GM20431 (cell line): Measurements from ENCODE around the gene ACAN.

ENCODE experiments used
- in situ Hi-C: fragments of 300-500 bp; cut with MseI, MboI; formaldehyde crosslinking; loops from one replicate; pipeline ENCODE4 v1.15.0; 2020; ENCODE audit warnings: low sequenced_read_pairs; ENCODE audit not compliant: unreplicated experiment

ACAN gene

GRCh38 chr15:88800026-88800425, 3.2 kb upstream of the ACAN start:
- in situ Hi-C loops: no loop called here

- in situ Hi-C loops: no loop called here
These were observed 2.5 kb upstream of the ACAN start for GRCh38 chr15:88800738-88801137.

GRCh38 chr15:88802250-88802990, 816 bp upstream of the ACAN start:
- in situ Hi-C loops: no loop called here

- in situ Hi-C loops: no loop called here
These were observed 320 bp upstream of the ACAN start for GRCh38 chr15:88802991-88803240.

GRCh38 chr15:88803920-88804247, 648 bp downstream of the ACAN start:
- in situ Hi-C loops: no loop called here

- in situ Hi-C loops: no loop called here
These were observed 1.0 kb downstream of the ACAN start for GRCh38 chr15:88804257-88804656.

- in situ Hi-C loops: no loop called here
These were observed 2.0 kb downstream of the ACAN start for GRCh38 chr15:88805031-88805780.

GRCh38 chr15:88810446-88810845, 7.2 kb downstream of the ACAN start:
- in situ Hi-C loops: no loop called here

GRCh38 chr15:88812133-88812532, 8.9 kb downstream of the ACAN start:
- in situ Hi-C loops: no loop called here

GRCh38 chr15:88813960-88814359, 10.7 kb downstream of the ACAN start:
- in situ Hi-C loops: no loop called here

GRCh38 chr15:88814393-88814792, 11.2 kb downstream of the ACAN start:
- in situ Hi-C loops: no loop called here

- in situ Hi-C loops: no loop called here
These were observed 15.7 kb downstream of the ACAN start for GRCh38 chr15:88818920-88819319.

- in situ Hi-C loops: no loop called here
These were observed 18.8 kb downstream of the ACAN start for GRCh38 chr15:88821993-88822392.

- in situ Hi-C loops: no loop called here
These were observed 25.6 kb downstream of the ACAN start for GRCh38 chr15:88828791-88829190.

- in situ Hi-C loops: no loop called here
These were observed 26.8 kb downstream of the ACAN start for GRCh38 chr15:88830016-88830415.

- in situ Hi-C loops: no loop called here
These were observed 29.8 kb downstream of the ACAN start for GRCh38 chr15:88832820-88833730.

GRCh38 chr15:88833731-88834100, 30.5 kb downstream of the ACAN start:
- in situ Hi-C loops: no loop called here

GRCh38 chr15:88834211-88834812, 31.1 kb downstream of the ACAN start:
- in situ Hi-C loops: no loop called here

- in situ Hi-C loops: no loop called here
These were observed 31.9 kb downstream of the ACAN start for GRCh38 chr15:88835119-88835518.

GRCh38 chr15:88835646-88836045, 32.4 kb downstream of the ACAN start:
- in situ Hi-C loops: no loop called here

- in situ Hi-C loops: no loop called here
These were observed 35.4 kb downstream of the ACAN start for GRCh38 chr15:88838667-88839066.
